ENCODE results near the gene PTGS1. TPM values are rescaled to one million over a fixed set of nuclear protein-coding genes. Genes with fewer than 3 reads are reported as not detected.

The PTGS1 gene
- total RNA-seq, 1 donor from 2014 or later = 13.0 TPM

DNA sequence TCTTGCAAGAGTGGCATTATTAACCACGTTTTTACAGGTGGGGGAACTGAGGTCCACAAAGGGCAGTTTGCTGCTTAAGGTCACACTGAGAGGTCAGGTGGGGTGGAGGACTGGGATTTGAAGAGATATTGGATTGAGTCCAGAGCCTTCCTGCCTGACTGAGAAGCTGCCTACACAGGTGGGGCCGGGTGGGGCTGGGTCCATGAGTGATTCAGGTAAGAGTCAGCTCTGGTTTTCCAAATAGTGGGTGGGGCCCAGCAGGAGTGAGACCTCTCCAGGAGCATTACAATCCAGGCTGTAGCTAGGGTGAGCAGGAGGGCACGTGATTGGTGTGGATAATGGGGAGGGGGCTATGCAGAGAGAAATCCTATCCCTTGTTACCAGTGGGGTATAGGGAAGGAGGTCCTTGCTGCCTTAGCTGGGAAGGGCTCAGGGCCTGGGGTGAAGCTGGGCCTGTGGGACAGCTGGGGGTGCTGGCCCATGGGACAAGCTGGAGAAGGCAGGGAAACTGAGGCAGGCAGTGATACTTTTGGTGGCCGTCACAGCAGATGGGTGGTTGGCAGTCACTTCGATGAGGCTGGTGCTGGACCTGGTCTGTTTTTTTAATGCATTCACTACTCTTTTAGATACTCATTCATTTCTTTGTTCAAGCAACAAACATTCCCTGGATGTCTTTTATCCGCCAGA, 2.9 kb upstream of the PTGS1 start:
- no peaks in the 10 kb centered on the region for H3K4me1 ChIP-seq
- TF ChIP-seq CTCF (IDR thresholded peaks at IDR 0.05) = no peak
- intact Hi-C loops (cut with DNase I) = no loop called here
- H3K9me3 ChIP-seq = no peaks in the 10 kb centered on the region
- H3K27me3 ChIP-seq = no peaks in the 10 kb centered on the region
- H3K36me3 ChIP-seq = no peaks in the 10 kb centered on the region
- no peak overlapping the region for H3K27ac ChIP-seq
- no peak overlapping the region for H3K4me3 ChIP-seq
- no peak for DNase-seq (ENCODE audit: low spot score in 2 of 2)

DNA sequence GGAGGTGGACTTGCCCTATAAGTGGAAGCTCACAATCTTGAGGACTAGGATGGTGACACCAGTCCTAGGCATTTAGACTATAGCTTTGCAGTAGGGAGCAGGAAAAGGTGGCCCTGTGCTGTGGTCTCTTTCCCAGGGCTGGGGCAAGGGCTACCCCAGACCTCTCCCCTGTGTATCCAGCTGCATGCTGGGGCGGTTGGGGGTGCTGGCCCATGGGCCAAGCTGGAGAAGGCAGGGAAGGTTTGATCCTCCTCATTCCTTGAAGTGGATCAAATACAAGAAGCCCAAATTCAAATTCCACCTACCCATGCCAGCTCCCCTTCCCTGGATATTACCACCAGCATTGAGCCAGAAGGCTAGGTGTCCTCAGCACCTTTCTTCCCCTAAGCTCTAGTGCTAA, 2.2 kb upstream of the PTGS1 start:
- H3K36me3 ChIP-seq = no peaks in the 10 kb centered on the region
- no peaks in the 10 kb centered on the region for H3K4me1 ChIP-seq
- DNase-seq (ENCODE audit: low spot score in 2 of 2) = no peak
- TF ChIP-seq CTCF (IDR thresholded peaks at IDR 0.05) = no peak
- no peaks in the 10 kb centered on the region for H3K9me3 ChIP-seq
- no peaks in the 10 kb centered on the region for H3K27me3 ChIP-seq
- H3K27ac ChIP-seq = no peak overlapping the region
- no peak overlapping the region for H3K4me3 ChIP-seq
- intact Hi-C loops (cut with DNase I) = no loop called here

DNA sequence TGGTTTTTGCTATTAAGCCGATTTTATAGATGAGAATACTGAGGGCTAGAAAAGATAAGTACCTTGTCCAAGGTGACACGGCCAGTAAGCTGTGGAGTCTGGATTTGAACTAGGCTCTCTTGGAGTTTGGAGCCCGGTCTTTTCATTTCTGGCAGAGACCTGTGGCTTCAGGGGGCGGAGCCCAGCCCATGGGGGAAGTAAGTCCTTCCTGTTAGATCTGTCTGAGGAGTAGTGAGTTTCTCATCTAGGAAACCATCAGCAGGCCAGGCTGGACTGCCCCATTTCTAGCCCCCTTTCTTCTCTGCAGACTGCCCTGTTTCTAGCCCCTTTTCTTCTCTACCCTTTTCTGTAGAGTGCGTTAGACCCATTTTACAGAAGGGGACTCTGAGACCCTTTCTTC, 521 bp upstream of the PTGS1 start:
- H3K27me3 ChIP-seq = no peaks in the 10 kb centered on the region
- H3K9me3 ChIP-seq = no peaks in the 10 kb centered on the region
- H3K4me3 ChIP-seq = peak overlapping the region; percentile 44 to 62
- H3K27ac ChIP-seq = no peak overlapping the region
- DNase-seq (ENCODE audit: low spot score in 2 of 2) = no peak
- no peak for TF ChIP-seq CTCF (IDR thresholded peaks at IDR 0.05)
- H3K4me1 ChIP-seq = peaks cover 5% of the 10 kb centered on the region in 2 donors
- H3K36me3 ChIP-seq = no peaks in the 10 kb centered on the region
- intact Hi-C loops (cut with DNase I) = no loop called here

DNA sequence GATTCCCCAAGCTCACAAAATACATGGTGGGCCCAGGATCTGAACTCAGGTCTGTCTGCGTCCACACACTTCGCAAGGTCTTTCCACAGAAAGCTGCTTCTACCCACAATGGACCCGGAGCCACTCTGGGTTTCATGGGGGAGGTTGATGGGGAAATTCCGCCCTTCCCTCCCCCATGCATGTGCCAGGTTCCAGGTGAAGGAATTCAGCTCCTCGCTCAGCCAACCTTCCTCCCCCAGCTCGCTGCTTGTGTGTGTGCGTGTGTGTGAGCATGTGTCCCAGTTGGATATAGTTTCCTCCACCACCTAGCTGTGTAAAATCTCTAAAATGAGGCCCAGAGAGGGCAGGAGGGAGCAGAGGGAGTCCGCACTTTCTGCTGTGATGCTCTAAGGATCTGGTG, 1.0 kb downstream of the PTGS1 start:
- no peaks in the 10 kb centered on the region for H3K9me3 ChIP-seq
- no peak for DNase-seq (ENCODE audit: low spot score in 2 of 2)
- peaks cover 6 to 7% of the 10 kb centered on the region in 2 donors for H3K4me1 ChIP-seq
- H3K27ac ChIP-seq = no peak overlapping the region
- H3K27me3 ChIP-seq = no peaks in the 10 kb centered on the region
- no peaks in the 10 kb centered on the region for H3K36me3 ChIP-seq
- TF ChIP-seq CTCF (IDR thresholded peaks at IDR 0.05) = no peak
- intact Hi-C loops (cut with DNase I) = no loop called here
- no peak overlapping the region for H3K4me3 ChIP-seq

DNA sequence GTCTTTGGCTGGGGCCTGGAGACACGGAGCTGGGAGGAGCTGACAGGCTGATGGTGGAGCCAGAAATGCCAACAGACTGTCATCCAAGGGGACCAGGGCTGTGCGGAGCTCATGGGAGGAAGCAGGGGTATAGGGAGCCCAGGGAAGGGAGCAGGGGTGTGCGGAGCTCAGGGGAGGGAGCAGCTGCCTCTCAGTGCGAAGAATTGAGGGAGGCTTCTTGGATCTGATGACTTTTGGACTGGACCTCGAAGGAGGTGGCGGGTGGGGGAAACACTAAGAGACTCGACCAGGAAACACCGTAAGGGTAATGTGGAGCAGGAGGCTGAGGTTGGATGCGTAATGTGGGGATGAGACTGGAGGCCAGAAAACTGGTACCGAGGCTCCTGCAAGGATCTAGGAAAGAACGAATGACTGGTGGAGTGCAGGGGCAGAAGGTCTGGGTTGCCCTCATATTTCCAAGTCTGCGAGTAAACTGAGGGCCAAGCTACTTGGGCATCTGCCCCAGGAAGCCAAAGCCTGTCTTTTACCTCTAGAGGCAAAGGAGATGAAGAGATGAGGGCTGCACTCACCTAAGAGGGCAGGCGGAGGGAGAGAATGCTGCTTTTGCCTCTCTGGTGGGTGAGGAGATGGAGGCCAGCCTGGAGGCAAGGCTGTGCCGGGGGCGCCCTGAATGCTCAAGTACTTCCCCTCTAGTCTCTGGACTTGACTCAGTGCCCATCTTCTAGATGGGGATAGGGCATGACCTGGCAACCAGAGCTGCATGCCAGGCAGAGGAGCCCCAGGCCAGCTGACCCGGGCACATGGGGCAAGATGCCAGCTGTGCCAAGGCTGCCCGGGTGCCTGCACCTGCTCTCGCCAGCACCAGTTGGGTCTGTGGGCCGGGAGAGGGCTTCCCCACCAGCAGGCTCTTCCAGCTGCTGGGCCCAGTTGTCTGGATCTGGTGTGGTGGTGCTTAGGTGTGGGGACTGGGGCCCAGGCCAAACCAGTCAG, 2.3 kb downstream of the PTGS1 start:
- no peaks in the 10 kb centered on the region for H3K36me3 ChIP-seq
- intact Hi-C loops (cut with DNase I) = no loop called here

More for the DNA sequence above, 2.3 kb downstream of the PTGS1 start:
- no peak for DNase-seq (ENCODE audit: low spot score in 2 of 2)
- Histone ChIP-seq H3K27me3 (no peaks in the 10 kb centered on the region), H3K4me3 (no peak overlapping the region), H3K27ac (no peak overlapping the region), H3K4me1 (peaks cover 6 to 7% of the 10 kb centered on the region in 2 donors), H3K9me3 (no peaks in the 10 kb centered on the region)
- no peak for TF ChIP-seq CTCF (IDR thresholded peaks at IDR 0.05)
